ENCODE results near the gene SPACA9. TPM values are rescaled to one million over a fixed set of nuclear protein-coding genes. Genes with fewer than 3 reads are reported as not detected.
A peak's percentile ranks its signal among the peaks of the same experiment; 100 is the strongest.

Gene SPACA9
- total RNA-seq, 4 donors from 2014 or later = 0.26 to 7.0 (median 2.4) TPM

GRCh38 chr9:132869266-132869665 is 9.4 kb upstream of the SPACA9 start:
- H3K27me3 ChIP-seq = no peaks in the 10 kb centered on the region
- H3K4me1 ChIP-seq = no peaks in the 10 kb centered on the region
- no peaks in the 10 kb centered on the region for H3K36me3 ChIP-seq
- TF ChIP-seq POLR2A (IDR thresholded peaks at IDR 0.05) = no peak
- TF ChIP-seq, protein P1, sequence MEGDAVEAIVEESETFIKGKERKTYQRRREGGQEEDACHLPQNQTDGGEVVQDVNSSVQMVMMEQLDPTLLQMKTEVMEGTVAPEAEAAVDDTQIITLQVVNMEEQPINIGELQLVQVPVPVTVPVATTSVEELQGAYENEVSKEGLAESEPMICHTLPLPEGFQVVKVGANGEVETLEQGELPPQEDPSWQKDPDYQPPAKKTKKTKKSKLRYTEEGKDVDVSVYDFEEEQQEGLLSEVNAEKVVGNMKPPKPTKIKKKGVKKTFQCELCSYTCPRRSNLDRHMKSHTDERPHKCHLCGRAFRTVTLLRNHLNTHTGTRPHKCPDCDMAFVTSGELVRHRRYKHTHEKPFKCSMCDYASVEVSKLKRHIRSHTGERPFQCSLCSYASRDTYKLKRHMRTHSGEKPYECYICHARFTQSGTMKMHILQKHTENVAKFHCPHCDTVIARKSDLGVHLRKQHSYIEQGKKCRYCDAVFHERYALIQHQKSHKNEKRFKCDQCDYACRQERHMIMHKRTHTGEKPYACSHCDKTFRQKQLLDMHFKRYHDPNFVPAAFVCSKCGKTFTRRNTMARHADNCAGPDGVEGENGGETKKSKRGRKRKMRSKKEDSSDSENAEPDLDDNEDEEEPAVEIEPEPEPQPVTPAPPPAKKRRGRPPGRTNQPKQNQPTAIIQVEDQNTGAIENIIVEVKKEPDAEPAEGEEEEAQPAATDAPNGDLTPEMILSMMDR (IDR thresholded peaks at IDR 0.05) = no peak
- H3K27ac ChIP-seq = no peak overlapping the region
- no peak for DNase-seq
- H3K4me3 ChIP-seq = no peak overlapping the region
- H3K9me3 ChIP-seq = no peaks in the 10 kb centered on the region
- intact Hi-C loops (cut with DNase I; ENCODE audit: low total_unique reads) = no loop called here

GRCh38 chr9:132873403-132873802 is 5.3 kb upstream of the SPACA9 start:
- Histone ChIP-seq H3K9me3 (no peaks in the 10 kb centered on the region), H3K36me3 (no peaks in the 10 kb centered on the region), H3K27ac (no peak overlapping the region), H3K4me3 (no peak overlapping the region), H3K4me1 (no peaks in the 10 kb centered on the region), H3K27me3 (no peaks in the 10 kb centered on the region)
- TF ChIP-seq POLR2A (IDR thresholded peaks at IDR 0.05) = no peak
- TF ChIP-seq, protein P1 (IDR thresholded peaks at IDR 0.05) = no peak
- DNase-seq = no peak
- intact Hi-C loops (cut with DNase I; ENCODE audit: low total_unique reads) = no loop called here

DNA sequence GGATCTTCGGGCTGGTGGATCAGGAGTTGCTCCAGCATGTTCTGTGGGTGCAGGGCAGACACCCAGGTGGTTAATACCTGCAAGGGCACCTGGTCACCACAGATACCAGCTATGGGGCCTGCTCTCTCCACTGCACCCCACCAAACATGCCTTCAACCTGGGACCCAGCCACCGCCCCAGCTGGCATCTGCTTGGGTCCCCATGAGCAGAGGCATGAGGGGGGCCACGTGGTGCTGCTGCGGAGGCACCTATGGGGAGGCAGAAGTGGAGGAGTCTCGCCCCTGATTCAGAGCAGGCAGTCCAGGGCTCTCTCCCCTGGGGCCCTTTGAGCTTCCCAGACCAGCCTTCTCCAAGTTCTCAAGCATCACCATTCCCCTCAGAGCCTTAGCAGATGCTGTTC is 3.5 kb upstream of the SPACA9 start:
- Histone ChIP-seq H3K4me1 (no peaks in the 10 kb centered on the region), H3K27ac (no peak overlapping the region), H3K27me3 (no peaks in the 10 kb centered on the region), H3K36me3 (no peaks in the 10 kb centered on the region), H3K4me3 (no peak overlapping the region), H3K9me3 (no peaks in the 10 kb centered on the region)
- intact Hi-C loops (cut with DNase I; ENCODE audit: low total_unique reads) = no loop called here
- no peak for DNase-seq
- no peak for TF ChIP-seq POLR2A (IDR thresholded peaks at IDR 0.05)
- TF ChIP-seq, protein P1 (IDR thresholded peaks at IDR 0.05) = no peak

GRCh38 chr9:132876849-132877248 is 1.8 kb upstream of the SPACA9 start:
- H3K9me3 ChIP-seq = no peaks in the 10 kb centered on the region

DNA sequence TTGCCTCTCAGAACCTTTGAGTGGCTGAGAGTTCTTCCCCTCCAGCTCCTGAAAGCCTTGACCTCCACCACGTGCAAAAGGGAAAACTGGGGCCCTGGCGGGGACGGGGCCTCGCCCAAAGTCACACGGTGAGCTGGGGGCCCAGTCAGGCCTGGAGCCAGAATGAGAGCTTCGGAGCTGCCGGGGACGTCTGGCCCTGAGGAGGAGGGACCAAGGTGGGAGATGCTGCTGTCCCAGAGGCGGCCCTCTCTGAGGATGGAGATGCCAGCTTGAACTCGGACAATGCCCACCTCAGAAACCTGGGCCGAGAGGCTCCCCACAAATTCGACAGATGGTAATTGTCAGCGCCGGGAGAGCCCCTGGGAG is 1.3 kb upstream of the SPACA9 start:
- intact Hi-C loops (cut with DNase I; ENCODE audit: low total_unique reads) = no loop called here
- TF ChIP-seq POLR2A (IDR thresholded peaks at IDR 0.05) = no peak
- TF ChIP-seq, protein P1 (IDR thresholded peaks at IDR 0.05) = no peak
- no peak for DNase-seq
- peak overlapping the region in 1 of 2 donors; percentile 62 for H3K4me3 ChIP-seq
- H3K4me1 ChIP-seq = no peaks in the 10 kb centered on the region
- no peaks in the 10 kb centered on the region for H3K9me3 ChIP-seq
- H3K36me3 ChIP-seq = no peaks in the 10 kb centered on the region
- peak overlapping the region in 1 of 2 donors; percentile 81 for H3K27ac ChIP-seq
- H3K27me3 ChIP-seq = no peaks in the 10 kb centered on the region

More at GRCh38 chr9:132876849-132877248, 1.8 kb upstream of the SPACA9 start:
- intact Hi-C loops (cut with DNase I; ENCODE audit: low total_unique reads) = no loop called here
- H3K36me3 ChIP-seq = no peaks in the 10 kb centered on the region
- TF ChIP-seq, protein P1 (IDR thresholded peaks at IDR 0.05) = no peak
- TF ChIP-seq POLR2A (IDR thresholded peaks at IDR 0.05) = no peak
- no peak overlapping the region for H3K4me3 ChIP-seq
- no peak overlapping the region for H3K27ac ChIP-seq
- H3K4me1 ChIP-seq = no peaks in the 10 kb centered on the region
- no peak for DNase-seq
- H3K27me3 ChIP-seq = no peaks in the 10 kb centered on the region

Data from uterus (tissue), 4 donors.